HG03066 (cell line): ENCODE measurements around the gene ASB6.
"Not testable (repeated sequence)": the region's sequence is repeated elsewhere in the genome, so short reads cannot be mapped to it uniquely, and the experiment has no call there.

Experiments
- ATAC-seq: cut with Tn5 transposase; IDR thresholded peaks from one replicate; pipeline ENCODE4 v1.9.1; 2021; ENCODE audit warnings: low read depth; ENCODE audit not compliant: unreplicated experiment

The ASB6 gene

DNA sequence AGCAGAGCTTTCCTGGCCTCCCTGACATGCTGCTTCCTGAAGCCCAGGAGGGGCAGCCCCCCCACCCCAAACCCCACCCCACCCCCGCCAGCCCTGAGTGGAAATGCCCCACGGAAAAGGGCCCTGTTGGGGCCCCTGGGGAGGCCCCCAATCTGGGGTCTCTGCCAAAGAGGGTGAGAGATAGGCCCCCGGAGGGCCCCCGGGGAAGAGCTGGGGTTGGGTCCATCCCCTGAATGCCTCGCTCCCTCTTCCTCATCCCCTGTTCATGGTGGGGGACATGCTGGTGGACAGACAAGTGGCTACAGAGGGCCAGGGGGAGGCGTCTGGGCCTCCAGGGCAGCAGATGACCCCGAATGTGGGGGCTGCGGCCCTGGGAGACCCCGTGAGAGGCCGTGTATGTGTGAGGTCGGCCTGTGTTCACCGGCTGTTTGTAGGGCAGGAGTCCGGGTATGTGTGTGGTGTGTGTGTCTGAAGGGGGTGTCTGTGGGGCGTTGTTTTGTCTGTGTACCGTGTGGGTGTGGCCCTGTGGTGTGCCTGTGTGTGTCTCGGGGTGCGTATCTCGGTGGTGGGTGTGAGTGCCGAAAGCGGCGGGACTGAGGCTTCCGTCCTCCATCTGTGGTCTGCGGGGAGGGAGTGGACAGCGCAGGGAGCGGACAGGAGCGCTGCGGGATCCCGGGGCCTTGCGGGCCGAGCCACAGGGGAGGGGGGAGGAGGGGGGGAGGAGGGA is 32.3 kb downstream of the ASB6 start:
- no peak for ATAC-seq

DNA sequence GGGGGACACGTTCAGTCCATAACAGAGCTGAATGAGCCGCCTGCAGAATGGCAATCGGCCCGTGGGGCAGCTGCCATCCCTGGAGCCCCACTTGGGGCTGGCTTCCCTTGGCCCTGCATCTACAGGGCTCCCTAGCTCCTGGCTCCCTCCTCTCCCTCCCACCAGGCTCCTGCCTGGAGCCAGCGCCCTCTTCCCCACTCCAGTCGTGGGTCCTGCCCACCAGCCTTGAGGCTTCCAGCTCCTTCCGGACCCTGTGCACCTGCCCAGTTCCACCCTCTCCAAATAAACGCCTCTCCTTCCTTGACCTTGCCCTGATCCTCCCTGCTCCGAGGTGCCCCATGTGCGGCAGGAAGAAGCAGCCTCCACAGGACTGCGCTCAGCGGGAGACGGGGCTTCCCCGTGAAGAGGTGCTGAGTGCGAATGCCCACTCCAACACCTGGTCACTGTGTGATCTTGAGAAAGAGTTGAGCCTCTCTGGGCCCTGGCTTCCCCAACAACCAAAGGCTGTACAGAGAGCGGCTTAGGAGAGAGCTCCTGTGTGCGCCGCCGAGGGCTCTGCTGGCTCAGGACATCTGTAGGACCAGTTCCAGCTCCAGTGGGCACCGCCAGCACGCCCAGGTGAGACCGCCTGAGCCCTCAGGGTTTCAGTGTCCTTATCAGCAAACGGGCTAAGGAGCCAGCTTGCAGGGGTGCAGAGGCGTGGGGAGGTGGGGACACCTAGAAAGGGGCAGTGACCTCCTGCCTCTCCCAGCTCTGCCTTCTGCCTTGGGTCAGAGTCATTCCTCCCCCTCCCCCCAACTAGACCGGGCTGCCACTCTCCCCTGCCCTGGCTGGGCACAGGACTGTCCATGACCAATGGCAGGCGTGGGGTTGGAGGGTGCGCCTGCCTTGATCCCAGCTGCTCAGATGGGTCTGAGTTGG is 33.1 kb downstream of the ASB6 start:
- ATAC-seq, result no peak

DNA sequence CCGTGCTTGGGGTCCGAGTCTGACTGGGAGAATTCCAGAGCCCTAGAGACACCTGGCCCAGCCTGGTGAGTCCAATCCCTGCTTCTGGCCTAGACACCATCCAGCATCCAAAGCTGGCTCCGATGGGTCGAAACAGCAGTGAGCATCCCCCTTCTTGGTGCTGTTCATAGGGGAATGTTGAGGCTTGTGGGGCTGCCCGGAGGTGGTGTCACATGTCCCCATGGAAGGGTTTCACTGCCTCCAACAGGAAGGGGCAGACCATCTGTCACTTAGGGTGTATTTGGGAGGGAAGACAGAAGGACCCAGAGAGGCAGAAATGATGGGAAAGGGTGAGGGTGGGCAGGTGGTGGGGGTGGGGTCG is 34.9 kb downstream of the ASB6 start:
- ATAC-seq, result no peak

DNA sequence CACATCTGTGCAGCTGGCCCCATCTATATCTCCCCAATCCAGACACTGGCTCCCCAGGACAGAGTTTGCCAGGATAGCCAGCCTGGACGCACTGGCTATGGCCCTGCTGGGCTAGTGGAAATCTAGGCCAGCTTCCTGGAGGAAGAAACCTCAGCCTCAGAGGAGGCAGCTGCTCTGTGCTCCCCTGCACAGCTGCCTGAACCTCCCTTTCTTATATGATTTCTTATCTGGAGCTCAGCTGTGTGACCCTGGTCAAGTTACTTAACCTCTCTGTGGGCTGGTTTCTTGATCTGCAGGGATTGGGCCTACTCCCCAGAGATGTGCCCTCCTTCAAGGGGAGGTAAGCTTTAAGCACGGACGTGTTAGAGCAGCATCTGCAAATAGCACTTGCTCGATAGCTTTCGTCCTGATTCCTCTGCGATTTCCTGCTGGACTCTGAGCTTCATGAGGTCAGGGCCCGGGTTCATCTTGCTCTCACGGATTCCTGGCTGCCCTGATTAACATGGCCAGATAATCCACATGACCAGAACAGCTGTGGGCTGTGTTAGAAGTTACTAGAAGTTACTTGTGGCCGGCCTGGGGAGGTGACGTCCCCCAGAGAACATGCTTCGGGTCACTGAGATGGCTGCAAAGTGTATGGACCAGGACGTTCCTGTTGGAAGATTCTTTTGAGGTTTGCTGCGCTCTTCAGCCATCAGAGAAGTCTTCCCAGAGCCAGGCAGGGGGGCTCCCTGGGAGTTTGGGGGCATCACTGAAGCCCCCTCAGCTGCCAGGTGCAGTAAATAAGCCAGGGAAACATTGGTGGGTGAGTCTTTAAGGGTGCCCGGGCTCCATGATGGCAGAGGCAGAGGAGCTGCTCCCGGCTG is 35.6 kb downstream of the ASB6 start:
- ATAC-seq, result no peak

DNA sequence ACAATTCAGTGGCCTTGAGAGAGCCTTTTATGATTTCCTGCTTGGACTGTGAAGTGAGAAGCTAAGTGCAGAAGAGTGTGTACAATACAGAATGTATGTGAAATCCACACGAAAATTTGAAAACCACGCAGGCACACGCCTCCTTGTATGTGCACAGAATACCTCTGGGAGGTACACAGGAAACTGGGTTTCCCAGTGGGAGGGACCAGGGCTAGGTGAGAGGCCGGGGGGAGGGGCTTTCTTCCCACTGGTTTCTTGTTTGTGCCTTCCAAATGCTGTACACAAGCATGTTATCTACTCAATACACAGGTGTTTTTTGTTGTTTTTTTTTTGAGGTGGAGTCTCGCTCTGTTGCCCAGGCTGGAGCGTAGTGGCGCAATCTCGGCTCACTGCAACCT is 37.2 kb downstream of the ASB6 start:
- no peak for ATAC-seq

DNA sequence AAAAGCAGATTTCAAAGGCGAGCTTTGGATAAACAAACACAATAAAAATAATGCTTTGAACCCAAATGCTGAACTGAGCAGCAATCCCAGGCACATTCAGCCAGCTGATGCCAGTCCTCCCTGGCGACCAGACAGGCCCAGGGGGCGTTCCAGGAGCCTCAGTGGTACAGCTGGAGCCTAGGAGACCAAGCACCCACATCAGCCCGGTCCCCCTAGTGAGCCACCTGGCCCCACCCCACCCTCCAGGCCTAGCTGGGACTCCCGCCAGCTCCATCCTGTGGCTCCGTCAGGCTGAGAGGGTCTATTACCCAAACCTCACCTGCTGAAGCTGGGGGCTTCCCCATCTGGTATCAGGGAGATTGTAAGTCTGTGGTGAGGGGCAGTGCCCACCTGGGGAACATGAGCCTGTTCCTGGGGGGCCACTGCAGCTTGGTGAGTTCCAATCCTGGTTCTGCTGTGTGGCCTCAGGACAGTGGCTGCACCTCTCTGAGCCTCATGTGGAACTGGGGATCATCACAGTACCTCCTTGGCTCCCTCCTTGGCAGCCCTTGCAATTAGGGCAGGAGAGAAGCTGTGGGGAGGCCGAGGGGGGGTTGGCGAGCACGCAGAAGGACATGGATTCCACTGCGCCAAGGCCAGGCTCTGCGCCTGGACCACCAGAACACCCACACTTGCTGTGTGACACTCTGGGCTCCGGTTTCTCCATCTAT is 37.7 kb downstream of the ASB6 start:
- ATAC-seq, result no peak

DNA sequence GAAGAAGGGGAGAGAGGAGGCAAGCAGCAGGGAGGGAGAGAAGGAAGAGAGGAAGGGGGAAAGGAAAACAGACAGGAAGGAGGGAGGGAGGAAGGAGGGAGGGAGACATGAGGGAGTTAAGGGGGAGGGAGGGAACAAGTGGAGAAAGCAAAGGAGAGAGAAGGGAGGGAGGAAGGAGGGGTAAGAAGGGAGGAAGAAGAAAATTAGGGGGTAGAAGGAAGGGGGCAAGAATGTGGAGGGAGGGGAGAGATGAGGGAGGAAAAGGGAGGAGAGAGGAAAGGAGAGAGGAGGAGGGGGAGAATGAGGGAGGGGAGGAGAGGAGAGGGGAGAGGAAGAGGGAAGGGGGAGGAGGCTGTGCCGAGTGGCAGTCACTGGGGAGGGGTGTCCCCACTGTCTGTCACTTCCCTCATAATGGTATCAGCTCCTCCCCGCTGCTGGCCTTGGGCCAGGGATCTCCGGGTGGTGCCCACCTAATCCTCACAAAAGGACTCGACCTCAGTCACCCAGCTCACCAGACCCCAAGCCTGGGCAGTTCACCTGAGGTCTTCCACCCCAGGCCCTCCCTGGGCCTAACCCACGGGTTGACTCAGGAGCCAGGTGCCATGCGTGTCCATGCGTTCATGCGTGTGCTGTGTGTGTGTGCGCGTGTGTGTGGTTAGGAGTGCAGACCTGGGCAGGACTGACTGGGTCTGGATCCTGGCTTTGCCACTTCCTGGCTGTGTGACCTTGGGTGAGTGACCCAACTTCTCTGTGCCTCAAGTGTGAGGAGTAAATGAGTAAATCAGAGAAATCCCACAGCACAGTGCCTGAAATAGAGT is 39.1 kb downstream of the ASB6 start:
- ATAC-seq, result no peak

DNA sequence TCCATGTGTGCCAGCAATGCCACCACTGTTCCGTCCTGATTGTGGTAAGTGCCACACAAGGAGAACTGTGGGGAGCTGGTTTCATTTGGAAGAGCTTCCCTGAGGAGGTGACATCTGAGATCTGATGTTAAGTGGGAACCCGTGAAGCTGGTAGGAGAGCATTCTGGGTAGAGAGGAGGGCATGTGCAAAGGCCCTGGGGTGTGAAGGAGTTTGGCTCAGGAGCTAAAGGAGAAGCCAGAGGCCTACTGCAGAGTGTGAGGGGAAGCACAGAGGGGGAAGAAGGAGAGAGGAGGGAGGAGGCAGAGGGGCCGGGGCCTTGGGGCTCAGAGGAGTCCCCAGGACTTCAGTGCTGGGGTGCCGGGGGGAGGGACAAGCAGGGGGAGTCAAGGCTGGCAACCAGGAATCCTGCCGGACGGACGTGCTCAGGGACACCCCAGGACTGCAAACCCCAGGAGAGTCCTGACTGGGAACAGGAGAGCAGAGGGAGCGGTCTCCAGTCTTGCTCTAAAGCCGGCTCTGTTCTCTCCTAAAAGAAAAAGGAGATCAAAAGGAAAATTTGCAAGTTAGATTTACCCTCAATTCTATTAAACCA is 40.8 kb downstream of the ASB6 start:
- no peak for ATAC-seq

DNA sequence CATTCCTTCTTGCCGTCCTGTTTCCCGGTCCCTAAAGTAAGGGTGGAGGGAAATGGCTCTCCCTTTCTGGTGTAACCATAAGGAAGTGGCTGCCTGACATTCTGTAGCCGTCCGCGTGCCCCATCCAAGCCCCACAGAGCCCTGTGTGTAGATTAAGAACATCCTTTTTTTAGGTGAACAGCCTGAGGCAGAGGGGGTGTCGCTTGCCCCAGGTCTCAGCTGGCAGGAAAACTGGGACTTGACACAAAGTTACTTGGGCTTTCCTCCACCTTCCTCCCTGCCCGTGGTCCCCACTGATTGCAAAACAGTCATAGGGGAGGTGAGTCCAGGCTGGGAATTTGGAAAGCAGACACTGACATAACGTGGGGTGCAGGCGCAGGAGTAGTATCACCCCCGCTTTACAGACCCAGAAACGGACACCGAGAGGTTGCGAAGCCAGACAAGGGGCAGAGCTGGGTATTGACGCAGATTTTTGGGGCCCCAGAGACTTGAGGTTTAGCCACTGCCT is 43.8 kb downstream of the ASB6 start:
- ATAC-seq, result no peak

DNA sequence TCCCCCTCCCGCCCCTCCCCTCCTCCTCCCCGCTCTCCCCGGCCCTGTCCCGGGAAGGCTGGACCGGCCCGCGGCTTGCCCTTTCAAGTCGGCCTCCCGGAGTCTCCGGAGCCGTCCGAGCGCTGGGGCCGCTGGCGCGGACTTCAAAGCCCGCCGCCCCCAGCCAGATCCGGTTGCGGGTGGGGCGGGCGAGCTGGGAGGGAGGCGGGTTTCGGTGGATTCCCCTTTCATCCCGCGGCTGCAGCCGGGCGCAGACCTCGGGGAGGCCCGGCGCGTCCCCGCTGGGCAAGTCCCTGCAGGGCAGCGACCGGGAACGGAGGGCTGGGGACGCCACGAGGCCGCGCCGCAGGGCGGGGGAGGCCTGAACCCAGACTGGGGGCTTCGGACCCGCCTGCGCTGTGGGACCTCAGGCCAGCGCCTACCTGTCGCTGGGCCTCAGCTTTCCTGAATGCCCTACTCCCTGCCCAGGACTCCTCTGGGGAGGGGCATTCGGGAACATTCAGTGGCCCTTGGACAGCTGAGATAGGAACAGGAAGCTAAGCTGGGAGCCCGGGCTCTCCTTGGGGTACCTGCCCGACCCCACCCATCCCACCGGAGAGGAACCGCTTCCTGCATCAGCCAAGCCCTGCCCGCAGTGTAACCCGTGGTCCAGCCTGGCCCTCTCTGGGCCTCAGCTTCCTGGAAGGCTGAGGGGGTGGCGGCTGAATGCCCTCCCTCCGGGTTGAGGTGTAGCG is 44.4 kb downstream of the ASB6 start:
- no peak for ATAC-seq

DNA sequence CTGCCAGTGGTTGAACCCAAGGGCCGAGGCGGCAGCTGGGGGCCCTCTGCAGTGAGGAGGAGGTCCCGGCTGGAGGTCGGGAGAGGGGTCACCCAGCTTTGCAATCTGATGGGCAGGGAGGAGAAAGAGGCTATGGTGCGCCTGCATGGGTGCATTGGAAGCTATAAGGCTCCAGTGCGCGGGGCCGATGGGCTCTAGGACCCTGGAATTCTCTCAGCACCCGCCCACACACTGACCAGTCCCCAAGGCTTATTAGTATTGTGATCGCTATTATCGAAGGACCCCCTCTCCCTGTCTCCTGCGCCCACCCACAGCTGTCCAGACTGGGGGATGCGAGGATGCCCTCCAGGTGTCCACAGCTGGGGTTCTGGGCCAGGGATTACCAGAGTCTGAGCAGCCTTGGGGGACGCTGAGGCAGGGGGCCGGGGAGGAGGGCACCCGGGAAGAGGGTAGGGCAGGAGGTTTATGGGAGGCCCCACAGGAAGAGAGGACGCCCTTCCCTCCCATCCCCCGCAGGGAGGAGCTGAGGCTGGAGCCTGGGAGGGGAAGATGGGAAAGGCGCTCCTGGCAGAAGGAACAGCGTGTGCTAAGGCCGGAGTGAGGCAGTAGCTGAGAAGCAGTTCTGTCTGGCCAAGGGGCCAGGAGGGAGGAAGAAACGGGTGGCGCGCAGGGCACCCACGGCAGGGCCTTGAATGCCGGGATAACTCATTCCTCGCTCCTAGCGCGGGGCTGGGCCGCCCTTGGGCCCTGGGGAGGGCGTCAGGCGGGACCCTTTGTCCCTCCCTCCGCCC is 45.2 kb downstream of the ASB6 start:
- no peak for ATAC-seq

DNA sequence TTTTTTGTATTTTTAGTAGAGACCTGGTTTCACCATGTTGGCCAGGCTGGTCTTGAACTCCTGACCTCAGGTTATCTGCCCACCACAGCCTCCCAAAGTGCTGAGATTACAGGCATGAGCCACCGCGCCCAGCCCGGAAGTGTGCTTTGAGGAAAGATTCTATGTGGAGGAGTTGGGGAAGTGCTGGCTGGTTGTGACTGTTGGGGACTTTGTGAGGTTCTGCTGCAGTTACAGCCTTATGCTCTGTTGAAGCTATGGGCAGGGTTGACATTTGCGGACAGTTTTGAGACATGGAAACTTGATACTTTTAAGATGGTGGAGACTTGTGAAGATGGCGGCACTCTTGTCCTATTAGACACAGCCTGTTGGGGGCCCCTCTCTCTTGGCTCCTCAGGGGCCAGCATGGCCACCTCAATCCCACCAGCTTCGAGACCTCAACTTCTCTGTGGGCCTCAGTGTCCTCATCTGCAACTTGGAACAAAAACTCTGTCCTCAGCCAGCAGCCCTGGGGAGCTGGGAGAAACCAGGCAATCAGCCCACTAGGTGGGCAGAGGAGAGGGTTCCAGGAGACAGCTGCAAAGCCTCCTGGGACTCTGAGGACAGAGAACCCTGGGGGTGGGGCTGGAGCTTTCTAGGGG is 45.9 kb downstream of the ASB6 start:
- ATAC-seq, result no peak

DNA sequence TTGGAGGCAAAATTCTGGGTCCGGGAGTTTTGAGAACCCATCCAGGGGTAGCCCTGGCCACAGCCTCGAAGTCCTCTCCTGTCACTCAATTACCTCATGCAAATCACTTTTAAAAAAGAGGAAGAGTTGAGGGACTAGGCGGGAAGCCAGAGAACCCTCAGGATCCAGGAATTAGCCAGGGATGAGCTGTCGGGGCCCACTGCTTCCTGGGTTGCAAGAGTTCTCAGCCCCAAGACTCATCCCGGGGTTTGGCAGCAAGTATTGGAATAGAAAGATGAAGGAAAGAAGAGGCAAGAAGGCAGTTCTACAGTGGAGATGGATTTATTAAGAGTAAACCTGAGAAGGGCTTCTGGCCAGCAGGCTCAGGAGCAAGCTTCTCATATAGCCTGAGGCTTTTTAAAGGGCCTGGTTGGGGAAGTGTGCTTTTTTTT is 46.6 kb downstream of the ASB6 start:
- ATAC-seq, result no peak

DNA sequence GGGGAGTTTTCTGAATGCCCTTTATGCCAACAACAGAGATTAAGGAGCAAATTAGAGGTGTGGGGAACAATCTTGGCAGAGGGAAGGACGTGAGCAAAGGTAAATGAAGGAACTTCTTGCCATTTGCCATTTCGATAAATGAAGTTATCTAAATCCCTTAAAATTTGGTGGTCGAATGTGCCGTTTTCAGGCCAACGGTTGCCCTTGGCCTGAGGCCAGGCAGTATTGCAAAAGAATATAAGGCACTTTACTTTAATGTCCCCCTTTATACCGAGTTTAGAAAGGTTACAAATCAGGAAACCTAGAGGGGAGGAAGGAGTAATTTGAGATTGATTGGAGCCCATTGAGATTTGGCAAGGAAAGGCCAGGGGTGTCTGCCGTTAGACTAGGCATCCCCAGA is 47.3 kb downstream of the ASB6 start:
- ATAC-seq, result no peak

DNA sequence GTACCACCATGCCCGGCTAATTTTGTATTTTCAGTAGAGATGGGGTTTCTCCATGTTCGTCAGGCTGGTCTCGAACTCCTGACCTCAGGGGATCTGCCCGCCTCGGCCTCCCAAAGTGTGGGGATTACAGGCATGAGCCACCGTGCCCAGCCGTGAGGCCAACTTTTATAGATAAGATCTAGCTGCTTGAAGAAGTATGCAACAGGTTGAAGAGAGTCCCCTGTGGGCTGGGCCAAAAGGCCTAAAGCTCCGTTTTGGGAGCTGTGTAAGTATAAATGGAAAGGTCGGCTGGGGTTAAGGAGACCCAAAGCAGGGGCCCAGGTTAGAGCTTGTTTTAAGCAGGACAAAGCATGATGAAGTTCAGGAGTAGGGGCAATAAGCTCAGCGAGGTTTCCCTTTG is 49.2 kb downstream of the ASB6 start:
- not testable (repeated sequence) for ATAC-seq

DNA sequence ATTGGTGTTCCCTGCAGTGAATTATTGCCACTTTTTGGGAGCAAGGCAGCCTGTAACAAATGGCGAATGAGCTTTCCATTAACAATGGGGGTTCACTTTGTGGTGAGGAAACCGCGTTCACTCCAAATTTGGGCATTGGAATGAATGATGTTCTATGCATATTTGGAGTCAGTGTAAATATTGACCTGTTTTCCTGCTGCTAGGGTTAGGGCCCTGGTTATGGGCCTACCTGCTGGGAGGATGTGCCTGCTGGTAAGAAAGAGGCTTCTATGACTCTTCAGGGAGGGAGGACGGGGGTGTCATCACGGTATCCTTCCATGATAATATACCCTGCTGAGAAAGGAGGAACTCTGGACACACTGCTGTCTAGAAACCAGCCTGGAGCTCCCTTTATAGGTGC is 50.0 kb downstream of the ASB6 start:
- no peak for ATAC-seq

DNA sequence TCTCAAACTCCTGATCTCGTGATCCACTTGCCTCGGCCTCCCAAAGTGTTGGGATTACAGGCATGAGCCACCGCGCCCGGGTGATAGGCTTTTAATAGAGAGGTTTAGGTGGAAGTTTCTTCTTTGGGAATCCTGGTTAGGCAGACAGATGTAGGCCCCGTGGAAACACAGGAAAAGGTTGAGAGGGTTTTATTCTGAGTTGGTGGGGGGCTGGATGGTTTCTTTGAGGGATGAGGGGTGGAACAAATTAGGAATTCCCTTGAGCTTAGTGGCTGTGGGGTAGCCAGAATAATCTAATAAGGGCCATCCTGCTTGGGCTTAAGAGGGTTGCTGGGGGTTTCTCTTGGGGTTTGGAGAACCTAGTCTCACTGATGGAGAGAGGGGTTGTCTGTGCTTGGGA is 51.5 kb downstream of the ASB6 start:
- ATAC-seq, result no peak
